ENCODE data around the gene PML. TPM values are rescaled to one million over a fixed set of nuclear protein-coding genes. Genes with fewer than 3 reads are reported as not detected.
A peak's percentile ranks its signal among the peaks of the same experiment; 100 is the strongest.

Gene PML
- total RNA-seq, 4 donors from 2014 or later = 55.9 to 141 (median 76.5) TPM

- H3K9me3 ChIP-seq = no peaks in the 10 kb centered on the region
- no peak overlapping the region for H3K4me3 ChIP-seq (replicated peaks in 1 of 3)
- H3K27me3 ChIP-seq = no peaks in the 10 kb centered on the region
- H3K27ac ChIP-seq = peak overlapping the region; percentile 75 to 88 (median 88)
- DNase-seq = peak; percentile 91 to 93
- H3K36me3 ChIP-seq = no peaks in the 10 kb centered on the region
- TF ChIP-seq CTCF (IDR thresholded peaks at IDR 0.05) (peak; percentile 41 to 83 (median 69)), POLR2A (IDR thresholded peaks at IDR 0.05) (no peak)
- WGBS, 2 donors = 8 to 12% methylated on average over 15 of the region's 15 CpGs
- intact Hi-C loops (cut with DNase I) = no loop called here
- H3K4me1 ChIP-seq = peaks cover 12 to 20% of the 10 kb centered on the region in 2 donors
Observed at GRCh38 chr15:73950831-73951561, 43.5 kb upstream of the PML start.

GRCh38 chr15:73951601-73952000, 42.9 kb upstream of the PML start:
- 58 to 59% methylated on average over 13 of the region's 13 CpGs for WGBS, 2 donors
- no peaks in the 10 kb centered on the region for H3K27me3 ChIP-seq
- peaks cover 12 to 23% of the 10 kb centered on the region in 2 donors for H3K4me1 ChIP-seq
- DNase-seq = no peak
- no peak overlapping the region for H3K4me3 ChIP-seq (replicated peaks in 1 of 3)
- intact Hi-C loops (cut with DNase I) = no loop called here
- no peaks in the 10 kb centered on the region for H3K36me3 ChIP-seq
- no peaks in the 10 kb centered on the region for H3K9me3 ChIP-seq
- TF ChIP-seq POLR2A (IDR thresholded peaks at IDR 0.05) (no peak), CTCF (IDR thresholded peaks at IDR 0.05) (no peak)
- peak overlapping the region; percentile 75 to 88 (median 88) for H3K27ac ChIP-seq

- Histone ChIP-seq H3K4me1 (peaks cover 12 to 27% of the 10 kb centered on the region in 2 donors), H3K4me3 (replicated peaks in 1 of 3) (no peak overlapping the region), H3K9me3 (no peaks in the 10 kb centered on the region), H3K27me3 (no peaks in the 10 kb centered on the region), H3K36me3 (no peaks in the 10 kb centered on the region), H3K27ac (peak overlapping the region in 2 of 3 donors; percentile 88)
- TF ChIP-seq POLR2A (IDR thresholded peaks at IDR 0.05) = no peak
- TF ChIP-seq CTCF (IDR thresholded peaks at IDR 0.05) = no peak
- WGBS, 2 donors = 88 to 91% methylated on average over 18 to 20 of the region's 21 CpGs
- no peak for DNase-seq
- intact Hi-C loops (cut with DNase I) = no loop called here
Observed at GRCh38 chr15:73952171-73952912, 42.2 kb upstream of the PML start.

GRCh38 chr15:73952913-73953750, 41.4 kb upstream of the PML start:
- Histone ChIP-seq H3K36me3 (no peaks in the 10 kb centered on the region), H3K27ac (no peak overlapping the region), H3K4me1 (peaks cover 12 to 27% of the 10 kb centered on the region in 2 donors), H3K9me3 (no peaks in the 10 kb centered on the region), H3K27me3 (no peaks in the 10 kb centered on the region), H3K4me3 (replicated peaks in 1 of 3) (no peak overlapping the region)
- TF ChIP-seq CTCF (IDR thresholded peaks at IDR 0.05) (no peak), POLR2A (IDR thresholded peaks at IDR 0.05) (no peak)
- no peak for DNase-seq
- intact Hi-C loops (cut with DNase I) = no loop called here
- 75 to 85% methylated on average over 6 to 7 of the region's 10 CpGs for WGBS, 2 donors
